HEK293 (cell line): ENCODE results near the gene ALG8.
"Not testable (repeated sequence)": the region's sequence is repeated elsewhere in the genome, so short reads cannot be mapped to it uniquely, and the experiment has no call there.

Experiments used
- CTCF ChIP-seq: fragments of 450-650 bp; formaldehyde crosslinking; IDR thresholded peaks from 2 replicates; pipeline ENCODE4 v1.5.1; 2016; ENCODE audit warnings: missing biosample characterization, missing genetic modification characterization
- PRDM1 ChIP-seq: fragments of 450-650 bp; formaldehyde crosslinking; IDR thresholded peaks from 2 replicates; pipeline ENCODE4; 2016; ENCODE audit warnings: missing biosample characterization, missing genetic modification characterization
- RBAK ChIP-seq: fragments of 450-650 bp; formaldehyde crosslinking; IDR thresholded peaks from 2 replicates; pipeline ENCODE4 v1.5.1; 2016; ENCODE audit warnings: missing biosample characterization, missing genetic modification characterization
- TRIM28 ChIP-seq: IDR thresholded peaks from 2 replicates; pipeline ENCODE4 v1.6.1; 2011; ENCODE audit warnings: low read length, control low read depth, borderline replicate concordance
- ZEB2 ChIP-seq: fragments of 450-650 bp; formaldehyde crosslinking; IDR thresholded peaks from 2 replicates; pipeline ENCODE4 v1.5.1; 2016; ENCODE audit warnings: missing biosample characterization, missing genetic modification characterization
- ZFP69B ChIP-seq: fragments of 450-650 bp; formaldehyde crosslinking; IDR thresholded peaks from 2 replicates; pipeline ENCODE4 v1.5.1; 2016; ENCODE audit warnings: missing biosample characterization, missing genetic modification characterization
- ZNF174 ChIP-seq: fragments of 450-650 bp; formaldehyde crosslinking; IDR thresholded peaks from 2 replicates; pipeline ENCODE4 v1.5.0; 2017; ENCODE audit warnings: missing biosample characterization, mild to moderate bottlenecking, missing genetic modification characterization
- ZNF274 ChIP-seq, 2 experiments: fragments of 200-500 bp in 1 of 2; fragments of 450-650 bp in 1 of 2; sonication (Bioruptor generic) in 1 of 2; formaldehyde crosslinking in 1 of 2; IDR thresholded peaks; 2 replicates each; pipeline versions ENCODE4 v1.5.1 to v1.6.1; 2014 to 2016; ENCODE audit warnings: borderline replicate concordance in 1 of 2, inconsistent platforms in 1 of 2, low read length in 1 of 2, missing biosample characterization in 1 of 2, missing genetic modification characterization in 1 of 2
- ZNF521 ChIP-seq: fragments of 450-650 bp; formaldehyde crosslinking; IDR thresholded peaks from 2 replicates; pipeline ENCODE4 v1.5.1; 2017; ENCODE audit warnings: missing biosample characterization, mild to moderate bottlenecking, missing genetic modification characterization
- ZNF658 ChIP-seq: fragments of 450-650 bp; formaldehyde crosslinking; IDR thresholded peaks from 2 replicates; pipeline ENCODE4; 2016; ENCODE audit warnings: missing biosample characterization, missing genetic modification characterization
- TF ChIP-seq, protein P1 (sequence below): fragments of 450-650 bp; formaldehyde crosslinking; IDR thresholded peaks from 2 replicates; pipeline ENCODE4 v1.5.1; 2016; ENCODE audit warnings: missing biosample characterization, missing genetic modification characterization

DNA sequence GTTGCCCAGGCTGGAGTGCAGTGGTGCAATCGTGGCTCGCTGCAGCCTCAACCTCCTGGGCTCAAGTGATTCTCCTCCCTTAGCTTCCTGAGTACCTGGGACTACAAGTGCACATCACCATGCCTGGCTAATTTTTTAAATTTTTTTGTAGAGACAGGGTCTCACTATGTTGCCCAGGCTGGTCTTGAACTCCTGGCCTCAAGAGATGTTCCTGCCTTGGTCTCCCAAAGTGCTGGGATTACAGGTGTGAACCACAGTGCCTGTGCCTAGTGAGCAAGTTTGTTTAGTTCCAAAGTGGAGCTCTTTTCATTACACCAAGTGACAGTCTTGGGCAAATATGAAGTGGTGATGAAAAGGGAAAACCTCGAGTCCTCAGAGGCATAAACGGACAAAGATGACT lies 61.8 kb downstream of the ALG8 start:
- TF ChIP-seq CTCF; ZEB2 (tag by site-specific recombination); ZNF521 (tag by site-specific recombination); PRDM1 (tag by site-specific recombination); ZNF274 (IDR thresholded peaks at IDR 0.05; ENCODE audit: low read length); ZNF274 (tag by site-specific recombination; IDR thresholded peaks at IDR 0.05; ENCODE audit: borderline replicate concordance); RBAK (tag by site-specific recombination); ZNF658 (tag by site-specific recombination); TRIM28; ZNF174 (tag by site-specific recombination); ZFP69B (tag by site-specific recombination): not testable (repeated sequence)
- TF ChIP-seq, protein P1, sequence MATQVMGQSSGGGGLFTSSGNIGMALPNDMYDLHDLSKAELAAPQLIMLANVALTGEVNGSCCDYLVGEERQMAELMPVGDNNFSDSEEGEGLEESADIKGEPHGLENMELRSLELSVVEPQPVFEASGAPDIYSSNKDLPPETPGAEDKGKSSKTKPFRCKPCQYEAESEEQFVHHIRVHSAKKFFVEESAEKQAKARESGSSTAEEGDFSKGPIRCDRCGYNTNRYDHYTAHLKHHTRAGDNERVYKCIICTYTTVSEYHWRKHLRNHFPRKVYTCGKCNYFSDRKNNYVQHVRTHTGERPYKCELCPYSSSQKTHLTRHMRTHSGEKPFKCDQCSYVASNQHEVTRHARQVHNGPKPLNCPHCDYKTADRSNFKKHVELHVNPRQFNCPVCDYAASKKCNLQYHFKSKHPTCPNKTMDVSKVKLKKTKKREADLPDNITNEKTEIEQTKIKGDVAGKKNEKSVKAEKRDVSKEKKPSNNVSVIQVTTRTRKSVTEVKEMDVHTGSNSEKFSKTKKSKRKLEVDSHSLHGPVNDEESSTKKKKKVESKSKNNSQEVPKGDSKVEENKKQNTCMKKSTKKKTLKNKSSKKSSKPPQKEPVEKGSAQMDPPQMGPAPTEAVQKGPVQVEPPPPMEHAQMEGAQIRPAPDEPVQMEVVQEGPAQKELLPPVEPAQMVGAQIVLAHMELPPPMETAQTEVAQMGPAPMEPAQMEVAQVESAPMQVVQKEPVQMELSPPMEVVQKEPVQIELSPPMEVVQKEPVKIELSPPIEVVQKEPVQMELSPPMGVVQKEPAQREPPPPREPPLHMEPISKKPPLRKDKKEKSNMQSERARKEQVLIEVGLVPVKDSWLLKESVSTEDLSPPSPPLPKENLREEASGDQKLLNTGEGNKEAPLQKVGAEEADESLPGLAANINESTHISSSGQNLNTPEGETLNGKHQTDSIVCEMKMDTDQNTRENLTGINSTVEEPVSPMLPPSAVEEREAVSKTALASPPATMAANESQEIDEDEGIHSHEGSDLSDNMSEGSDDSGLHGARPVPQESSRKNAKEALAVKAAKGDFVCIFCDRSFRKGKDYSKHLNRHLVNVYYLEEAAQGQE: 0 out of 2 replicates have a peak, but pooled peaks have one; percentile 1
